GM12878 (cell line): ENCODE data around the gene NASP. TPM values are rescaled to one million over a fixed set of nuclear protein-coding genes. Genes with fewer than 3 reads are reported as not detected.

Experiments used
- ATAC-seq: fragments of 200-7000 bp; cut with Tn5 transposase; 3 replicates; pipeline ENCODE4 v1.9.1; 2020; ENCODE audit warnings: mild to moderate bottlenecking, moderate library complexity
- BruUV-seq: library from RNA; stranded (reverse); fragments of 400-500 nt; replicated peaks from 2 replicates; lab custom pipeline; 2021; lab: Mats Ljungman, UMichigan
- CTCF ChIA-PET: fragments of 300-600 bp; sonication (Branson Sonifier 250); formaldehyde crosslinking; extraction: SDS; loops from one replicate; lab custom pipeline; 2021; ENCODE audit warnings: inconsistent platforms; lab: Yijun Ruan, JAX
- POLR2A ChIA-PET: fragments of 350-600 bp; formaldehyde crosslinking; extraction: SDS; loops from one replicate; lab custom pipeline; 2021; ENCODE audit warnings: inconsistent platforms; lab: Charles Lee
- RAD21 ChIA-PET: fragments of 300-600 bp; sonication (Branson Sonifier 250); formaldehyde crosslinking; loops from one replicate; lab custom pipeline; 2023; ENCODE audit warnings: antibody characterized with exemption; ENCODE audit not compliant: unreplicated experiment; lab: Charles Lee
- SMC1A ChIA-PET: fragments of 300-600 bp; sonication (Branson Sonifier 250); formaldehyde crosslinking; loops from one replicate; lab custom pipeline; 2023; ENCODE audit not compliant: unreplicated experiment, uncharacterized antibody; lab: Charles Lee
- DNase-seq: peaks from one replicate; pipeline ENCODE4 v3.0.0-alpha.2; 2011; ENCODE audit warnings: low read depth, low spot score
- FAIRE-seq: peaks from 3 replicates; lab custom pipeline; 2011; peaks lifted over from hg19 to GRCh38; lab: Jason Lieb, UNC
- H2AFZ ChIP-seq: 2 replicates; pipeline ENCODE4 v1.6.0; 2011; ENCODE audit warnings: low read depth, low read length, control low read depth; ENCODE audit not compliant: control insufficient read depth
- H3K27ac ChIP-seq: 2 replicates; pipeline ENCODE4 v1.5.1; 2011; ENCODE audit warnings: control low read depth; ENCODE audit not compliant: control insufficient read depth, insufficient read depth
- H3K27me3 ChIP-seq, 2 experiments: replicated peaks in 1 of 2; 2 replicates each; pipeline versions ENCODE4 v1.6.0 to v1.6.1; 2011; ENCODE audit warnings: low read length in 1 of 2; ENCODE audit not compliant: control insufficient read depth in 2 of 2, insufficient read depth in 2 of 2
- H3K36me3 ChIP-seq, 2 experiments: 2 replicates each; pipeline ENCODE4 v1.5.1; 2011; ENCODE audit warnings: low read length in 1 of 2; ENCODE audit not compliant: control insufficient read depth in 2 of 2, insufficient read depth in 2 of 2
- H3K4me1 ChIP-seq: 2 replicates; pipeline ENCODE4 v1.6.1; 2011; ENCODE audit warnings: mild to moderate bottlenecking, low read length, moderate library complexity, mixed read lengths; ENCODE audit not compliant: control insufficient read depth, insufficient read depth
- H3K4me2 ChIP-seq: 2 replicates; pipeline ENCODE4 v1.6.0; 2011; ENCODE audit warnings: control low read depth; ENCODE audit not compliant: control insufficient read depth, insufficient read depth
- H3K4me3 ChIP-seq: fragments of 200-600 bp; sonication (generic); 2 replicates; pipeline ENCODE4 v1.5.1; 2016
- H3K79me2 ChIP-seq: 2 replicates; pipeline ENCODE4 v1.6.0; 2011; ENCODE audit warnings: low read length; ENCODE audit not compliant: control insufficient read depth, insufficient read depth
- H3K9ac ChIP-seq: 2 replicates; pipeline ENCODE4 v1.8.0; 2011; ENCODE audit warnings: low read length, control low read depth, mixed read lengths; ENCODE audit not compliant: control insufficient read depth, insufficient read depth
- H3K9me3 ChIP-seq: replicated peaks from 3 replicates; pipeline ENCODE4 v1.5.1; 2011; ENCODE audit warnings: mild to moderate bottlenecking, low read length; ENCODE audit not compliant: control insufficient read depth, insufficient read depth
- H4K20me1 ChIP-seq: 2 replicates; pipeline ENCODE4 v1.6.0; 2011; ENCODE audit not compliant: control insufficient read depth, insufficient read depth
- BRCA1 ChIP-seq: IDR thresholded peaks from 2 replicates; pipeline ENCODE4 v1.6.1; 2011; ENCODE audit warnings: low read depth, low read length, improper control_type of control experiment
- CEBPZ ChIP-seq: fragments of 150-350 bp; IDR thresholded peaks from 2 replicates; pipeline ENCODE4 v1.6.1; 2016; ENCODE audit warnings: low read depth, low read length
- IRF3 ChIP-seq: fragments of 450-650 bp; IDR thresholded peaks from 2 replicates; pipeline ENCODE4 v1.6.1; 2014; ENCODE audit warnings: mild to moderate bottlenecking
- MEF2A ChIP-seq: IDR thresholded peaks from 2 replicates; pipeline ENCODE4 v1.6.1; 2011; ENCODE audit warnings: low read depth, mild to moderate bottlenecking, low read length, moderate library complexity; ENCODE audit not compliant: insufficient read depth
- MXI1 ChIP-seq: fragments of 150-350 bp; IDR thresholded peaks from 2 replicates; pipeline ENCODE4 v1.6.1; 2011; ENCODE audit warnings: low read depth, mild to moderate bottlenecking, inconsistent platforms, low read length, improper control_type of control experiment
- NBN ChIP-seq: fragments of 450-650 bp; IDR thresholded peaks from 2 replicates; pipeline ENCODE4 v1.6.1; 2016
- NFXL1 ChIP-seq: fragments of 450-650 bp; IDR thresholded peaks from 2 replicates; pipeline ENCODE4 v1.6.1; 2017; ENCODE audit warnings: antibody characterized with exemption, mild to moderate bottlenecking, borderline replicate concordance
- SMARCA5 ChIP-seq: fragments of 450-650 bp; IDR thresholded peaks from 2 replicates; pipeline ENCODE4 v1.6.1; 2017; ENCODE audit warnings: mild to moderate bottlenecking
- WGBS: methylation state at CpG from one replicate; pipeline ENCODE4 v1.1.6; 2016; ENCODE audit warnings: low lambda C conversion rate; ENCODE audit not compliant: insufficient replicate concordance, insufficient coverage; ENCODE audit errors: missing lambda C conversion rate; 5-methylcytosine and 5-hydroxymethylcytosine counted together
- in situ Hi-C: fragments of 300-500 bp; cut with MboI; formaldehyde crosslinking; loops from 9 replicates; pipeline ENCODE4 v1.14.3; 2018; ENCODE audit warnings: mixed read lengths
- intact Hi-C: fragments of 100-400 bp; cut with micrococcal nuclease; formaldehyde crosslinking; loops from one replicate; pipeline ENCODE4 v1.14.2; 2022; ENCODE audit not compliant: unreplicated experiment
- polyA plus RNA-seq, 11 experiments: library from polyadenylated mRNA; depleted of rRNA in 4 of 11; unstranded in 6 of 11; stranded (reverse) in 5 of 11; fragments of >200 nt; fragmentation: Nextera tagmentation in 4 of 11; fragmentation: Illumina TruSeq in 1 of 11; extraction: Ambion mirVana in 4 of 11; extraction: Trizol in 1 of 11; gene quantifications; 1 replicate in 1 of 11; 2 replicates in 10 of 11; pipeline versions ENCODE4 v1.2.1 to v1.2.3, GENCODE V29; 2011 to 2016; ENCODE audit warnings: inconsistent platforms in 2 of 11, missing spikeins in 2 of 11, low read depth in 1 of 11
- total RNA-seq, 4 experiments: library from RNA; depleted of rRNA in 3 of 4; stranded (reverse); fragments of >200 nt in 3 of 4; fragmentation: Illumina TruSeq in 1 of 4; extraction: Trizol in 1 of 4; gene quantifications; 2 replicates each; pipeline versions ENCODE4 v1.2.1 to v1.2.3, GENCODE V29; 2013 to 2021
- TF ChIP-seq, protein P1 (sequence below): fragments of 150-350 bp; IDR thresholded peaks from 2 replicates; pipeline ENCODE4 v1.6.1; 2014; ENCODE audit warnings: mild to moderate bottlenecking, low read depth, low read length

Gene NASP
- total and polyA plus RNA-seq, 10 of the 15 experiments (the other 5 are each of a cell fraction or from before 2014, with no cell fraction given): 111 to 321 (median 205) TPM

GRCh38 chr1:45541193-45541592 lies 42.6 kb upstream of the NASP start:
- 96% methylated on average over 1 of the region's 1 CpG for WGBS
- CTCF ChIA-PET: interaction anchor here (0.9 to 3.5 kb wide), 3 partner anchors 9 to 29 kb away, joined by 3 to 23 read pairs (median 4); no protein-coding TSS in a partner anchor
- H3K4me2 ChIP-seq: no peak overlapping the region

DNA sequence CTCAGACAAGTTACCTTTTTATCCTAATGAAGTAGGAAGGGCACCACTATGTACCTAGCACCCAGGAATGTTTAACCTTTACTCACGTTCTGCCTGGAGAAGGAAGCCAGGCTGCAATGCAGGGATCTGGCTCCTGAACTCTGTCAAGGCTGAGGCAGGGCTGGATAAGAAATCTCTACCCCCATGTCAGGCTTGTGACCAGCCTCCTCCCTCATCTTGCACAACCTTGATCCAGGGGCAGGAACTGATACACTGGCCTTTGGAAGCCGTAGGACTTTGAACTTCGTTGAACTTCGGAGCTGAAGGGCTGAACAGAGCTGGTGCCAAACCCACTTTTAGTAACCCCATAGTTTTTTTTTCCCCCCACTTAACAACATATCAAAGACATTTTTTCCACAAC lies 41.2 kb upstream of the NASP start:
- ATAC-seq (no peak), FAIRE-seq (no peak), DNase-seq (no peak)
- no peak overlapping the region for H2AFZ ChIP-seq
- ChIA-PET POLR2A (interaction anchor here (0.6 to 7.6 kb wide), 7 partner anchors 9 to 779 kb away, joined by 3 to 118 read pairs (median 5); partner anchors contain the start of genes AKR1A1 and PRDX1), RAD21 (interaction anchor here (5.0 kb wide), 1 partner anchor 21 kb away, joined by 40 read pairs; the partner anchor contains the start of gene PRDX1), SMC1A (interaction anchor here (0.6 to 8.6 kb wide), 12 partner anchors 9 to 596 kb away, joined by 3 to 80 read pairs (median 6); partner anchors contain the start of genes AKR1A1, NASP and PRDX1), CTCF (interaction anchor here (1.0 to 3.5 kb wide), 4 partner anchors 13 to 26 kb away, joined by 3 to 23 read pairs (median 8); partner anchors contain the start of gene PRDX1)
- H3K36me3 ChIP-seq: no peaks in the 10 kb centered on the region
- H4K20me1 ChIP-seq: no peaks in the 10 kb centered on the region
- intact Hi-C loops (no loop called here), in situ Hi-C loops (no loop called here)
- no peaks in the 10 kb centered on the region for H3K9me3 ChIP-seq
- H3K4me2 ChIP-seq: no peak overlapping the region
- WGBS: 95% methylated on average over 4 of the region's 4 CpGs
- H3K27me3 ChIP-seq: no peaks in the 10 kb centered on the region
- H3K27ac ChIP-seq: no peak overlapping the region
- H3K9ac ChIP-seq: no peak overlapping the region
- no TSS peak for BruUV-seq
- no peak overlapping the region for H3K4me3 ChIP-seq
- H3K79me2 ChIP-seq: no peaks in the 10 kb centered on the region
- H3K4me1 ChIP-seq: peaks cover 30% of the 10 kb centered on the region
- TF ChIP-seq BRCA1: no peak
- no peak for TF ChIP-seq NFXL1
- TF ChIP-seq CEBPZ: no peak
- TF ChIP-seq MXI1: no peak
- TF ChIP-seq, protein P1, sequence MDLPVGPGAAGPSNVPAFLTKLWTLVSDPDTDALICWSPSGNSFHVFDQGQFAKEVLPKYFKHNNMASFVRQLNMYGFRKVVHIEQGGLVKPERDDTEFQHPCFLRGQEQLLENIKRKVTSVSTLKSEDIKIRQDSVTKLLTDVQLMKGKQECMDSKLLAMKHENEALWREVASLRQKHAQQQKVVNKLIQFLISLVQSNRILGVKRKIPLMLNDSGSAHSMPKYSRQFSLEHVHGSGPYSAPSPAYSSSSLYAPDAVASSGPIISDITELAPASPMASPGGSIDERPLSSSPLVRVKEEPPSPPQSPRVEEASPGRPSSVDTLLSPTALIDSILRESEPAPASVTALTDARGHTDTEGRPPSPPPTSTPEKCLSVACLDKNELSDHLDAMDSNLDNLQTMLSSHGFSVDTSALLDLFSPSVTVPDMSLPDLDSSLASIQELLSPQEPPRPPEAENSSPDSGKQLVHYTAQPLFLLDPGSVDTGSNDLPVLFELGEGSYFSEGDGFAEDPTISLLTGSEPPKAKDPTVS: no peak
- TF ChIP-seq SMARCA5: no peak

More at GRCh38 chr1:45541193-45541592, 42.6 kb upstream of the NASP start:
- TF ChIP-seq IRF3 (no peak), MEF2A (no peak), NBN (0 out of 2 replicates have a peak, but pooled peaks have one; percentile 25)
- no peak for ATAC-seq
- SMC1A ChIA-PET: interaction anchor here (0.6 to 8.6 kb wide), 5 partner anchors 10 to 549 kb away, joined by 3 to 80 read pairs (median 3); partner anchors contain the start of genes AKR1A1 and PRDX1
- no peaks in the 10 kb centered on the region for H3K36me3 ChIP-seq
- no peak overlapping the region for H3K9ac ChIP-seq
- POLR2A ChIA-PET: interaction anchor here (2.1 to 7.6 kb wide), 2 partner anchors 10 to 18 kb away, joined by 12 to 118 read pairs; partner anchors contain the start of genes AKR1A1 and PRDX1
- no peaks in the 10 kb centered on the region for H3K79me2 ChIP-seq
- DNase-seq: no peak
- no peak overlapping the region for H3K27ac ChIP-seq
- H3K4me3 ChIP-seq: no peak overlapping the region
- peaks cover 28% of the 10 kb centered on the region for H3K4me1 ChIP-seq
- H2AFZ ChIP-seq: no peak overlapping the region
- no TSS peak for BruUV-seq
- no peak for FAIRE-seq
- in situ Hi-C loops: no loop called here
- RAD21 ChIA-PET: interaction anchor here (0.9 to 1.4 kb wide), 2 partner anchors 23 to 28 kb away, joined by 3 to 6 read pairs; no protein-coding TSS in a partner anchor
- no peaks in the 10 kb centered on the region for H3K9me3 ChIP-seq
- H4K20me1 ChIP-seq: no peaks in the 10 kb centered on the region
- H3K27me3 ChIP-seq: no peaks in the 10 kb centered on the region
- intact Hi-C loops: no loop called here
